ELR (cell line): Measurements from ENCODE around the gene GJC1.
A peak's percentile ranks its signal among the peaks of the same experiment; 100 is the strongest.

ENCODE experiments used
- DNase-seq: peaks from one replicate; pipeline ENCODE4 v3.0.0-alpha.2; 2015; ENCODE audit warnings: low read depth

GJC1 gene

DNA sequence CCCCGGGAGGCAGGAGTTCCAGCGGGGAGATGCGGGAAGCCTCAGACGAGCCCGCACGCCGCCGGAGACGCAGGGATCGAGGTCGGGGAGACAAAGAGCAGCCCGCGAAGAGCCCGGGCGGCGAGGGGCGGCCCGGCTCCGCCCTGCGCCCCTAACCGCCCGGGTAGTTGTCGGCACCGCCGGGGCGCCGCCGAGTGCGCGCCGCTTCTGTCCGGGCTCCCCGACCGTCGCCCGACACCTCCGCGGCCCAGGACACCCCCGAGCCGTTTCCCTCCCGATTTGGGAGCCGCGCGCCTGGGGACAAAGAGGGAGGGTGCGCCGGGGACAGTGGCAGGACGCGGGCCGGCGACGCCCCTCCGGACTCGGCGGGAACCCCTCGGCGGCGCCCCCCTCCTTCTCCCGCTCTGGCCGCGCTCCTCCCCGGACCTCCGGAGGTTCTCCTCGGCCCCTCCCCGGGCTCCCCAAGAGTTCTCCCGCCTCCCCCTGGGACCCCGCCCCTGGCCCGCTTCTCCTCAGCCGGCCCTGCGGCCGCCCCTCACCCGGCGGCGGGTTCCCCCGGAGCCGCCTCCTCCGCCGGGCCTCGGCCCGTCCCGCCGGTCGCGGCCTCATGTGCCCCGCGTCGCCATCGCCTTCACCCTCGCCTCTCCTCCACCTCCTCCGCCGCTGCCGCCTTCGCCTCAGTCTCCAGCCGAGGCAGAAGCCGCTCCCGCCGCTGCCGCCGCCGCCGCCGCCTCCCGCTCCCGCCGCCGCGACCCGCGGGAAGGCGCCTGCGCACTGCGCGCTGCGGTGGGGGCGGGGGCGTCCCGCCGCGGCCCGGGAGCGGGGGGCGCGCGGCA, at the start of gene GJC1:
Gene GJC1, minus strand, starts transcription at position 765 of the 836 bp plus-strand sequence. CDS start 24,470 bp downstream, outside the sequence.
- DNase-seq, result peak; percentile 84

DNA sequence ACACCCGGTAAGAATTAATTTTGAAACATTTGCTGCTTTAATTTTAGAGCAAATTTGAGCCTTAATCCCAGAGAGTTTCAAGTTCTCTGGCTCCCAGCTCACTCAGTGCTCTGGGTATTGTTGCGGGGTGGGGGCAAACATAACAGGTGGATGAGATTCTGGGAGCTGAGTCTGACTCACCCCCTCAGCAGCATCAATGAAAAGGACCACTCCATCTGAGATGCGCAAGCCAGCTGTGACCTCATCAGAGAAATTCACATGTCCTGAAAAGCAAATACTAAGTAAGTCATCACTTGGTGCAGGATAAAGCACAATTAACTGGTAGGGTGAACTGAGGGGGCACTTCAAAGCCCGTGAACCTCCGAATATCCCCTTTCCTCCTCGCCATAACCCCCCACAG, 49.3 kb upstream of the GJC1 start:
- DNase-seq, result no peak

DNA sequence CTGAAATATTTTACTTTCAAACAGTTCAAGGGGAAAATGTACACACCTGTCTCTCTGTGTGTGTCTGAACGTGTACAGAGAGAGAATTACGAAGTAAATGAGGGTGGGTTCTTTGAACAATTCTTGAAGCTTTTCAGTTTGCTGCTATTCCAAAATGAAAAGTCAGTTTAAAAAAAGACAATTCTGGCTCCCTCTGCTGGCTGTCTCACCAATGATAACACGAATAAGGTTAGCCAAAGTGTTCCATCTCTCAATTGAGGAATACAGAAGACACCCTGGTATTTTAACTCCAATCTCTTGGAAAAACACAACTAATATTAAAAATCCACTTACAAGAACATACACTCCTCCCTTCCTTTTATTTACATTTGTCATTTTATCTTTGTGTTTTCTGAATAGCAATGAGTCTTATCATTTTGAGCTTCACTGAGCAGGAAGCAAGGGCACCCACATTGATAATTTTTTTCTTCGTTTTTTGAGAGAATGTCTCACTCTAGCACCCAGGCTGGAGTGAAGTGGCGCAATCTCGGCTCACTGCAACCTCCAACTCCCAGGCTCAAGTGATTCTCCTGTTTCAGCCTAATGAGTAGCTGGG, 48.6 kb upstream of the GJC1 start:
- DNase-seq, result peak; percentile 68

DNA sequence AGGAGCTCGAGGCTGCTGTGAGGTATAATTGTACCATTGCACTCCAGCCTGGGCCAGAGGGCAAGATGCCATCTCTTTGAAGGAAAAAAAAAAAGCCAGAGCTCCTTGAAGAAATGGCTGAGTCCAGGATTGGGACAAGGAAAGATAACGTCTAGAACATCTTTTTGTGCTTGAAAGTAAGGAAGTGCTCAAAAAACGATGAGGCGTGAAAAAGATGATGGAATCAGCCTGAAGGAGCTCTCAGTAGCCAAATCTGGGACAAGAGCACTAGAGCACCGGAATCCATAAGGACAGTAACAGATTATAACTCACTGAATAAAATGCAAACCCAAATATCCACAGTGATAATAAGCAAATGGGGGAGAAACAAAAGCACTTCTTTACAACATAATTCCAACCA, 47.0 kb upstream of the GJC1 start:
- no peak for DNase-seq

DNA sequence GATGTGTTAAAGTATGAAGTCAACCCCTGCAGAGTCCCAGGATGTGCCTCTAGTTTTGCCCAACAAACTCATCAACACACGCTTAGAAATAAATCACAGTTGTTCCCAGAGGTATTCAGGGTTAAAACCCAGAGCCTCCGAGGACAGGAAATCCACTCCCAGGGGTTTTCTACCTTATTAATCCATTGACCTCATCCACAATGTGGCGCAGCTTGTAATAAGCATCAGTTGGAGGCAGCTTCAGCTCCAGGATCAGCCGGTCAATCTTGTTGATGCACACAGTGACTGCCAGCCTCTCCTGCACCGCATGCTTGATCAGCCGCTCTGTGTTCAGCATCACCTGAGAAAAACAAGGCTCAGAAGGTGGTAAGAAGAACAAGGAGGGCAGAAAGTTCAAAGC, 45.7 kb upstream of the GJC1 start:
- no peak for DNase-seq

DNA sequence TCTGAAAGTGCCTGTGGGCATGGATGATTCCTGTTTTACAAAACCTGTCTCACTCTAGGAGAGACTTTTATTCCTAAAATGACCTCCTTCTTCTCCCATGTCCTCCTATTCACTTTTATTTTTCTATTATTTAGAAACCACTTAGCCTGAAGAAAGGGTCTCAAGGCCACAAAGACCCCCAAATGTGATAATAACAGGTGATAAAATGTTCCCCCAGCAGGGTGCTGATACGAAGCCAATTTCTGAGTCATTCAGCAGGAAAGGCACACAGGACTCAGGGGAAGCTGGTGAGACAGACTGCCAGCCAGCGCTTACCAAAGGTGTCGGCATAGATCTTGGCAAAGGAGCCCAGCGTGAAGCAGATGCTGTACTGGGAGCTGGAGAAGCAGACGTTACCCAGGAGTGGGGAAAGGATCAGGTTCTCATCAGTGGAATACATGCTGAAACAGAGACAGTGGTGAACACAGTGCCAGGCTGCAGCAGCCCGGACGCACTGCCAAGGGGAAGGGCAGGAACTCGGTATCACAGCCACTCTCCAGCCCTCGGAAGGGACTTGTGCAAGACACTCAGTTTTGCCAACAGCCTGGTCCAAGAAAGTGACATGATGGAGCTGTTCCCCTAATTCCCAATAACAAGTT, 42.2 kb upstream of the GJC1 start:
- no peak for DNase-seq

DNA sequence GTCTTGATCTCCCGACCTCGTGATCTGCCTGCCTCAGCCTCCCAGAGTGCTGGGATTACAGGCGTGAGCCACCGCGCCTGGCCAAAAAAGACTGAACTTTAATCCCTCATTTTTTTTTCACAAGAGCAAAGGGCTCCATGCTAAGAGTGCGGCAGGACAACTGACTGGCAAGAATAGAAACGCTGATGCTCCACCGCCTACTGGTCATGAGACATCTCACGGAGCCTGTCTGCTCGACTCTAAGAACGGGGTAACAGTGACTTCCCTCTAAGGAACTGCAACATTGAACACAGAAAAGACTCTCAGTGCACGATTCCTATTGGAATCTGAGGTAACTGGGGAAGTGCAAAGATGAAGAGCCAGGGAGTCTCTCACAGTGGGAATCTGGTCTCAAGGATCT, 41.5 kb upstream of the GJC1 start:
- no peak for DNase-seq

DNA sequence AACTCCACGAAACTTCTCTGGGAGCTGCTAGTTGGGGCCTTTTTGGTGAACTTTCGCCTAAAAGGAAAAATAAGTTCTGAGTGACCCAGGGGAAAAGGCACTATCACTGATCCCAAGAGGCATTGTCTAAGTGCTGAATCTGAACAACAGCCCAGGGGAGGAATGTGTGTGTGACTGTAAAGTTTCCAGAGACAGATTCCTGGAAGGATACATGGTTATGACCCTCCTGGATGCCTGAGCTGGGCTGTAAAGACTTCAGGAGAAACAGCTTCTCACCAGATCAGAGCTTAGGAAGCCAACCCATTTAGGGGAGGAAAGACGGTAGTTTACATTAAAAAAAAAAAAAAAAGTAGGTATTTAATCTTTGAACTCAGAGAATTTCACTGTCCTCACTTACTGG, 37.8 kb upstream of the GJC1 start:
- DNase-seq, result no peak

DNA sequence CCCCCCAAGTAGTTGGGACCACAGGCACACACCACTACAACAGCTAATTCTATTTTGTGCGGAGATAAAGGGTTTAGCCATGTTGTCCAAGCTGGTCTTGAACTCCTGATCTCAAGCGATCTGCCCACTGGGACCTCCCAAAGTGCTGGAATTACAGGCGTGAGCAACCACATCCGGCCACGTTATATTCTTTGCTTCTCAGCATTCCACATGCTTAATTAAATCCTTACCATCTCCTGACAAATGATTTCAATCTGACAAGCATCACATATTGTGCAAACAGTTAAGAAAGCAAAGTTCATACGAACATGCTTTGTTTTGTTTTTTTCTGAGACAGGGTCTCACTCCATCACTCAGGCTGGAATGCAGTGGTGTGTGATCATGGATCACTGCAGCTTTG, 35.8 kb upstream of the GJC1 start:
- no peak for DNase-seq

DNA sequence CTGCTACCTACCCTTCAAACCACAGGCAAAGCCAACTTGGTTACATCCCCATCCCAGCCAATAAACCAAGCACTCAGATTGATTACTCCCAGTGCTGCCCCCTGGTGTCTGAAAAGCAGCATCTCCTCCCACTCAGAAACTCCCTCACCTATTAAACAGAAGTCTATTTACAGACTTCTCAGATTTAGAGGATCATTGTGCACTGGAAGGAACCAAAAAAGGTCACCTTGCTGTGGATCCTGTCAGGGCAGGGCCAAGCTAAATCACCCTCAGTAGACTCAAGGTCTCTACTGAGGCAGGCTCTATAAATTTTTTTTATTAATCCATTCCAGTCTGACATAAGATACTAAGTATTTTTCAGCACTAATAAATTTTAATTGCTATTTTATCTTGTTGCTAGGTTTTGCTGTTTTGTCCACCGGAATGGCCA, 35.2 kb upstream of the GJC1 start:
- peak; percentile 88 for DNase-seq

DNA sequence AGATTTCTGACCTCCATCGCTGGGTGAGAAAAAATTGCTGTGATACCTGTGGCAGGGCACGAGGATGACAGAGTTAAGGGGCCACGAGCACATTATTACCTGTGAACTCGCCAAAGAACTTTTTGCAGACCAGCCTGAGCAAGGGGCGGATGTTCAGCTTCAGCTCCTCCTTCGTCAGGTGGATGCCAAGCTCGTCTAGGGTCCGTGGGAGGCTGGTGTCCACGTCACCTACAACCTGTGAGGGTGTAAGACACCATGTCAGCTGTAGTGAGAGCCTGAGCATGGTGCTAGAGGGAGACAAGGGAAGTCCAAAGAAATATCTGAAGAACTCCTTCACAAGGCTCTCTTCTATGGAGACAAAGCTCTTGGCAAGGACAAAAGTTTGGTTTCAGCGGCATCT, 34.7 kb upstream of the GJC1 start:
- no peak for DNase-seq

DNA sequence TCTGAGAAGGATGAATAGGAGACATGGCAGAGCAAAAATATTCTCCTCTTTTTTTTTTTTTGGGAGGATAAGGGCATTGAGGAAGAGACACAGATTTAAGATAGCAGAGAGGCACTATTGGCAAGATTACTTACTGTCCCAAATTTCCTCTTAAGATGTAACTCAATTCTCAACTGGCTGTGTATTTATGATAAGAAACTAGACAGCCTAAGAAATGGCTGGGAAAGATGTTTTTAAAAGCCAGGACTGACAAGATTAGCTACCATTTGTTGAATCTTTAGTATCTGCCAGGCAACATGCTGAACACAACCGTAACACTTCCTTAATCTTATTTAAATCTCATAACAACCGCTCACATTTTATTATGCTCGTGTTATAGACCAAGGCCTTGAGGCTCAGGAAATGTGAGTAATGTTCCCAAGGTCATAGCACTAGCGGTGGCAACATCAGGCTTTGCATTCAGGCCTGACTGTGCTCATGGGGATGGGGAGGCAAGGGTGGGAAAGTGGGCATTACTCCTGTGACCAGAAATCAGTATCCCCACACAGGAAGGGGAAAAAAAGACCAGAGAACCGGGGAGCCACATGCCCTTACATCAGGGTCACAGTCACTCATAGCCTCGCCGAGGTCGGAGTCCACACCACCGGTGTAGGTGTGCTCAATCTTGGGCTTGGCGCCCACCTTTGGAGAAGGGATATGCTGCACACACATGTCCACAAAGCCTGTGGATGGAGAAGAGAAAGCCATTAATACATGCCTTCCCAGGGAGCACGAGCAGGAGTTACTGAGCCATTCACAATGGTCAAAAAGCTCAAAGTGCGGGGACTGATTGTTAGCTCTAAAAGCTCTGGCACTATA, 33.2 kb upstream of the GJC1 start:
- DNase-seq, result no peak

DNA sequence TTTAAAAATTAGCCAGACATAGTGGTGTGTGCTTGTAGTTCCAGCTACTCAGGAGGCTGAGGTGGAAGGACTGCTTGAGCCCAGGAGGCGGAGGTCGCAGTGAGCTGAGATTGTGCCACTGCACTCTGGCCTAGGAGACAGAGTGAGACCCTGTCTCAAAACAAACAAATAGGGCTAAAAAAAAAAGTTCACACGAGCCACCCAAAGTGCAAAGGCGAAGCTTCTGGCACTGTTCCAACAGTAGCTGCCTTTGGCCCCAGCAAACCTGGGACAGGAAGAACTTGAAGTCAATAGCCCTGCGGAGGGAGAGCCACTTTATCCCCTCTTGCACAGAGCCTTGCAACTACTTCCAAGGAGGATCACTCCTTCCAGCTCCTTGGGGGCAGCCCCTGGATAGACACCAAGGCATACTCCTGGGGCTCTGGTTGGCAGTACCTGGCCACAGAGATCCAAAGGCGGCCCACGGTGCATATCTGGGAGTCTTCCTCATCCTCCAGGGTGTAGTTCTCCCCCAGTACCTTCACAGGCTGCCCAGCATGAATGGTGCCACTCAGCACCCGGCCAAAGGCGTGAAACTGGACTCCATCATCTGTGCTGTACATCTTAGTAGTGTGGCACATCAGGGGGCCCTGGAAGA, 32.3 kb upstream of the GJC1 start:
- no peak for DNase-seq

DNA sequence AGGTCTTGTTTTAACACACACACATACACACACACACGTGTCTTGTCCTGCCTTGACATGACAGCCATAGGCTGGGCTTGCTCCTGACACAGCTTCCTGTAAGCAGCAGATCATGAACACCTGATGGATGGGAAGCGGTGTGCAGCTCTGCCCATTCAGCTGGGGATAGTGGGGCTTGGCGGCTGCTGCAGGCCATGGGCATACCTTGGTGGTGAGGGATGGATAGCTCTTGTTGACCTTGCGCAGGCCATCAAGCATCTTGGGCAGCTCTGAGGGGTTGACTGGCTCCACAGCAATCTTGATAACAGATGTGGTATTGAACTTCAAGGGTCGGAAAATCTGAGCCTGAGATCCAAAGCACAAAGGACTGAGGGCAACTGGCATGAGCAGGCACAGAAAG, 29.6 kb upstream of the GJC1 start:
- DNase-seq, result no peak

DNA sequence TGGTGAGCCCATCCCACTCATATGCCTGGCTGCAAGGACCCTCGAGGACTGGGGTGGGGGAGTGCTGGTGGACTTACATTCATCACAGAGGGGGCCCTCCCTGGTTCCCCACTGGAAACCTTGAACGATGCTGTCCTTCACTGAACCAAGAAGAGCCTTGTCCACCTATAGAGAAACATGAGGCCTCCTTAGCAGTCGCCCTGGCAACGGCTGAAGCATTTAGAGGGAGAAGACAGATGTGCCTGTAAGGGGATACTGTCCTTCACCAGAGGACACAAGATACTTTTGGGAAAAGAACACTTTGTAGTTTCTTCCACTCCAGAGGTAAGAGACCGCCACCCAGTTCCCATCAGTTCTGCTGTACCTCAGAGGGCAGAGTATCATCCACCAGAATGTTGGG, 24.1 kb upstream of the GJC1 start:
- DNase-seq, result no peak

DNA sequence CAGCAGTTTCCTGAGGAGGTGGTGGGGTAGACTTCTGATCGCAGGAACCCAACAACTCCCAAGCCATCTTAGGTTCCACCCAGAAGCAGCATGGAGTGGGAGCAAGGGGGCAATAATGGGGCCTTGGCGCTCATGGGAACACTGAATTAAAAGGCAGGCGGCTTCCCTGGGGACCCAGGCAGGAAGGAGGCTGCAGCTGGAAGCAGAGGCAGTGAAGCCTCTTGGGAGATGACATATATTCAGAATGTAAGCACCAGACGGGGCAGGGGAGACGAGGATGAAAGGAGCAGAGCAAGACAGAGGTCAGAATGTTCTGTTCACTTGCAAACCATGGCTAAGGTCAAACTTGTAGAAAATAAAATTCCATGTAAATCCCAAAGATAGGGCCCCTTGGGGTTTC, 20.5 kb upstream of the GJC1 start:
- DNase-seq, result no peak

DNA sequence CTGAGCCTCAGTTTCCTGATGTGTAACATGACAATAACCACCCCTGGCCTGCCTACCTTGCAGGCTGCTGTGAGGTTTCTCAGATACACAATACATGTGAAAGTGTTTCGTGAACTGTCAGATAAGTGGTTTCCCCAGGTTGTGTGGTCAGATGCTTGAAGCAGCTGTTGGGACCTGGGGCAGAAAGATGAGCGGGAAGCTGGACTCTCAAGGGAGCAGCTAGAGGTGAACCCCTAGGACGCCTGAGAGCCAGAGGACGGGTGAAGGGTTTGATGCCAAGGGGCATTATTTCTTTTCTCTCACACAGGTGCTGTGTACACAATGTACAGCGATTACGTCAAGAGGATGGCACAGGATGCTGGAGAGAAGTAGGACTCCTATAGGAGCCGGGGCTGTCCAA, 19.9 kb upstream of the GJC1 start:
- no peak for DNase-seq

DNA sequence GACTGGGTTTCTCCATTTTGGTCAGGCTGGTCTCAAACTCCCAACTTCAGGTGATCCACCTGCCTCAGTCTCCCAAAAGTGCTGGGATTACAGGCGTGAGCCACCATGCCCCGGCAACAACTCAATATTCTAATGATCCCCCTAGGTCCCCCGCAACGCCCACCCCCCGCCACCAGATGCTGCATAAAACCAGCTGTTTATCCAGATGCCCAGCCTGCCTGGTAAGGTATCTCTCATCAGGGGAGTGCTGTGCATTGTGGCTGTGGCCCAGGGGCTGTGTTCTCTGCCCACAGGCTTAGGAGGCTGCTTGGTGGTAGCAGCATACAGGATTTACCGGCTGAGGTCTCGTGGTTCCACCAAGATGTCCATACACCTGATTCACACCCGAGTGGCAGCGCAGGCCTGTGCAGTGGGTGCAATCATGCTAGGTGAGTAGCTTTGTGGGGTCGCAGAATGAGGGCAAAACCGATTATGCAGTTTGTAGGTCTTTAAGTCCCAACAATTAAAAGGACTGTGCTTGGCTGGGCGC, 18.9 kb upstream of the GJC1 start:
- no peak for DNase-seq

DNA sequence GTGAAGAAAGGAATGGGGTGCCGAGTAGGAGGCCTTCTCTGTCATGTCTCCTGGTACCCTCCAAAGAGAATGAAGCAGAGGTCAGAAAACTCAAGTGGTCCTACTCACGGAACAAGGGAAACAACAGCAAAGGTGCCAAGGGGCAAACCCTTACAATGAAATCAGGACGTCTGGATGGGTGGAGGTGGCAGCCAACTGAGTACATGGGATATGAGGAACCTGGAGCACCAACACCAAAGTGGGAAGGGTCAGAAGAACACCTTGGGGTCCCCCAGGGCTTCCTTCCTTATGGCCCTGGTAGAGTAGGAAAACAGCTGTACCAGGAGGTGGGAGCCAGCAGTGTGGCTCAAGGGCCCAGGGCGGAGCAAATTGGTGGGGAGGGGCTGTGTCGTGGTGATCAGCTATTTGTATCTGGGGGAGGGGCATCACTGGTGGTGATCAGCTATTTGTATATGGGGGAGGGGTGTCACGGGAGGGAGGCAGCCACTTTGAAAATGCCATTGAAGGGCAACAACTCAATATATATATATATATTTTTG, 18.2 kb upstream of the GJC1 start:
- no peak for DNase-seq

DNA sequence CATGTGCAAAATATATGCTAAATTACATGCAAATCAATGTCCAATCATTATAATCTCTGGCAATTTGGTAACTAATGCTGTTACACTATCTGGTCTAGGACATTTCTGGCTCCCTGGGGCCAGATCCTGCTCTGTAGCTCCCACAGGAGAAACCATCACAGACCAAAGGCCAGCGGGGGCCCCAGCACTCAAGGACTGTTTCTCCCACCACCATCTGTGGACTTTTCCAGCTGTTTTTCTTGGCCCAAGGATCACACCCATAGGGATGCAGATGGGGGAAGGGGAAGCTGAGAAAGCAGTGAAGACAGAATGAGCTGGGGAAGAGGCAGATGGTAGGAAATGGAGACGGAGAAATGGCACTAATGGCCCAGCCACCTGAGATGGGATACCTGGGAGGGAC, 17.5 kb upstream of the GJC1 start, which contains the start of gene HIGD1B:
Gene HIGD1B, plus strand, starts transcription at position 298 of the 400 bp plus-strand sequence. CDS start 270 bp downstream, outside the sequence.
- DNase-seq, result no peak

DNA sequence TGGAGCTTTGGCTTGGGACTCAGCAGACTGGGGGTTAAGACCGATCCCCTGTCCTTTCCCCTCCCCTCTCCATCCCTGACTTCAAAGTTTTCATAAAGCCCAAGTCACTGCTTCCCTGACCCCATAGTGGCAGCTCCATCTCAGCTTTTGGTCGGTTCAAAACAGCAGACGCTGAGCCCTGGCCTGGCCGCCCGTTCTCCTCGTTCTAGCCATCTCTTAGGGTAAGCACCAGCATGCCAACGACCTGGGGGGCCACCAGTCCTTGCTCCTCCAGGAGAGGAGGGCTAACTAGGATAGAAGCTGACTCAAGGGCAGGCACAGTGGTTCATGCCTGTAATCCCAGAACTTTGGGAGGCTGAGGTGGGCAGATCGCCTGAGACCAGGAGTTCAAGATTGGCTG, 16.1 kb upstream of the GJC1 start:
- no peak for DNase-seq
